Measurements from ENCODE around the gene SLC23A3.

DNA sequence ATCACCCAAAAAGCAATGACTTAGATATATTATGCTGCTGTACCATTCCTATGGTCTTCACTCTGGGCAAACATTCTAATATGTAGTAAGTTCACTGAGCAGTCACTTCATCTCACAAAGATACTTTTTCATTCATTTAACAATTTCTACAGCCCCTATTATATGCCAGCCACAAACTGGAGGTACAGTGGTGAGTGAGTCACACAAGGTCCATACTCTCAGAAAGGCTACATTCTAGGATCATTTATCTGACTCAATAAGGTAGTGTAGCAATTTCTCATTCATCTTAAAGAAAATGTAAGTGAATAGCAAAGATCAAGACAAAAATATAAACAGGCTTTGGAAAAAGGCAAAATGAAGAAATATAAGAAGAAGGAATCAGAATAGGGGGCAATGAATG is 49.7 kb downstream of the SLC23A3 start:
- TF ChIP-seq, protein P1, sequence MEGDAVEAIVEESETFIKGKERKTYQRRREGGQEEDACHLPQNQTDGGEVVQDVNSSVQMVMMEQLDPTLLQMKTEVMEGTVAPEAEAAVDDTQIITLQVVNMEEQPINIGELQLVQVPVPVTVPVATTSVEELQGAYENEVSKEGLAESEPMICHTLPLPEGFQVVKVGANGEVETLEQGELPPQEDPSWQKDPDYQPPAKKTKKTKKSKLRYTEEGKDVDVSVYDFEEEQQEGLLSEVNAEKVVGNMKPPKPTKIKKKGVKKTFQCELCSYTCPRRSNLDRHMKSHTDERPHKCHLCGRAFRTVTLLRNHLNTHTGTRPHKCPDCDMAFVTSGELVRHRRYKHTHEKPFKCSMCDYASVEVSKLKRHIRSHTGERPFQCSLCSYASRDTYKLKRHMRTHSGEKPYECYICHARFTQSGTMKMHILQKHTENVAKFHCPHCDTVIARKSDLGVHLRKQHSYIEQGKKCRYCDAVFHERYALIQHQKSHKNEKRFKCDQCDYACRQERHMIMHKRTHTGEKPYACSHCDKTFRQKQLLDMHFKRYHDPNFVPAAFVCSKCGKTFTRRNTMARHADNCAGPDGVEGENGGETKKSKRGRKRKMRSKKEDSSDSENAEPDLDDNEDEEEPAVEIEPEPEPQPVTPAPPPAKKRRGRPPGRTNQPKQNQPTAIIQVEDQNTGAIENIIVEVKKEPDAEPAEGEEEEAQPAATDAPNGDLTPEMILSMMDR (IDR thresholded peaks at IDR 0.05; ENCODE audit: low read length) = no peak
- no peak for TF ChIP-seq EZH2 (IDR thresholded peaks at IDR 0.05; ENCODE audit: borderline replicate concordance, low read length)
